Fibroblast of mammary gland (primary cell): ENCODE data around the gene CD7.

Experiments used
- DNase-seq: peaks from one replicate; pipeline ENCODE4 v3.0.0-alpha.2; 2010; ENCODE audit warnings: low read depth
- H3K4me3 ChIP-seq: 2 replicates; pipeline ENCODE4 v1.5.1; 2011; ENCODE audit warnings: low read depth, mild to moderate bottlenecking, low read length, moderate library complexity; ENCODE audit not compliant: control insufficient read depth
- TF ChIP-seq, protein P1 (sequence below): conservative IDR thresholded peaks from 2 replicates; pipeline ENCODE4 v1.5.1; 2011; ENCODE audit warnings: low read depth, low read length, inconsistent platforms; ENCODE audit not compliant: control insufficient read depth, insufficient read depth

Gene CD7

GRCh38 chr17:82299452-82299851 is 18.0 kb downstream of the CD7 start:
- DNase-seq: no peak
- H3K4me3 ChIP-seq: no peak overlapping the region
- TF ChIP-seq, protein P1, sequence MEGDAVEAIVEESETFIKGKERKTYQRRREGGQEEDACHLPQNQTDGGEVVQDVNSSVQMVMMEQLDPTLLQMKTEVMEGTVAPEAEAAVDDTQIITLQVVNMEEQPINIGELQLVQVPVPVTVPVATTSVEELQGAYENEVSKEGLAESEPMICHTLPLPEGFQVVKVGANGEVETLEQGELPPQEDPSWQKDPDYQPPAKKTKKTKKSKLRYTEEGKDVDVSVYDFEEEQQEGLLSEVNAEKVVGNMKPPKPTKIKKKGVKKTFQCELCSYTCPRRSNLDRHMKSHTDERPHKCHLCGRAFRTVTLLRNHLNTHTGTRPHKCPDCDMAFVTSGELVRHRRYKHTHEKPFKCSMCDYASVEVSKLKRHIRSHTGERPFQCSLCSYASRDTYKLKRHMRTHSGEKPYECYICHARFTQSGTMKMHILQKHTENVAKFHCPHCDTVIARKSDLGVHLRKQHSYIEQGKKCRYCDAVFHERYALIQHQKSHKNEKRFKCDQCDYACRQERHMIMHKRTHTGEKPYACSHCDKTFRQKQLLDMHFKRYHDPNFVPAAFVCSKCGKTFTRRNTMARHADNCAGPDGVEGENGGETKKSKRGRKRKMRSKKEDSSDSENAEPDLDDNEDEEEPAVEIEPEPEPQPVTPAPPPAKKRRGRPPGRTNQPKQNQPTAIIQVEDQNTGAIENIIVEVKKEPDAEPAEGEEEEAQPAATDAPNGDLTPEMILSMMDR: no peak

DNA sequence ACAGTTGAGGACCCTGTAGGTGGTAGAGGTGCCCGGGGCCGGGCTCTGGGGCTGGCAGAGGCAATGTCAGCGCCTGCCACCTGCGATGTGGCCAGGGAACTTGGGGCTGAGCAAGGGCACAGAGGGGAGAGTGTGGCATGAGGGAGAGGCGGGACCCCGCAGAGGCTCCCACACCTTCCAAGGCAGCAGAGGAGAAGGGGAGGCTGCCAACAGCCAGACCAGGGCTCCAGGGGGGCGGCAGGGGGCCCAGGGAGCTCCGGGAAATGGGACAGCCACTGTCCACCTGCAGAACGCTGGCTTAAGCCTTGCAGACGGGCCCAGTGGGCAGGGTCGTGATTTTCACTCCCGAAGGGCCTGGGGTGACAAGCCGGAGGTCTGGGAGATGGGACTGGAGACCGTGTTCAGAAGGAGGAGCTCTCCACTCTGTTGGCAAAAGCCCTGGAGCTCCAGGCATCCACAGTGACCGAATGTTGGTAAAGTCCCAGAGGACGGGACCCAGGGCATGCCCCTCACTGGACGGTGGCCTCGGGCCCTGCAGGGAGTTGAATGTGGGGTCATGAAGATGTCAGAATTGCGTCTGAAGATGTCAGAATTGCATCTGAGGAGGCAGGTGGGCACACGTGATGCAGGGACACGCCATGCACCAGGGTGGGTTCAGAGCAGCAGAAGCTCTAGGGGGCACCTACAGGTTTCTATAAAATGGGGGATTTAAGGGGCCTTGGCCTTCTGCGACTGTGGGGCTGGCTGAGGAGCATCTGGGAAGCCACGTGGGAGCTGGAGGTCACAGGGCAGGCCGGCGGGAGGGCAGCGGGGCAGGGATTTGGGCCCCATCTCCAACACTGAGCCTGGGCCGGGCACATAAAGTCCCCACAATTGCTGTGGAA is 18.6 kb downstream of the CD7 start:
- no peak overlapping the region for H3K4me3 ChIP-seq
- no peak for DNase-seq
- TF ChIP-seq, protein P1: no peak

GRCh38 chr17:82297714-82298537 is 19.5 kb downstream of the CD7 start:
- peak; percentile 99 for DNase-seq

DNA sequence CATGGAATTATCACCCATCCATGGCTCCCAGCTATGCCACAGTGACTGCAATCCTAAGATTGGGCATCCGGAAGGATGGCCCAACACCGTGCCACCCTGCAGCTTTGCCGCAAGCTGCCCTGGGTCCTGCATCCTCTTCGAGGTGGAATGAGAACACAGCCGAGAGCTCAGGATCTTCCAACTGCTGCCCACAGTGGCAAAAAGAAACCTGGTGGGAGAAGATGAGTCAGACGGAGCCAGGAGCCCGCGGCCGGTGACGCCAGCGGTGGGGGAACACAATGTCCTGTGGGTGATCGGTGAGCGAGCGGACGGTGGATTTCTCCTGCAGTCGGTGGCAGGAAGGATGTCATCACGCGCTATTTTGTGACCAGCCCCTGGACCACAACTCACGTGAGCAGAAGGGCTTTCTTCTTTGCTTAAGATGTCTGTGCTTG is 20.1 kb downstream of the CD7 start:
- H3K4me3 ChIP-seq: peak overlapping the region; percentile 46
- DNase-seq: peak; percentile 98
- TF ChIP-seq, protein P1: no peak

More at GRCh38 chr17:82297714-82298537, 19.5 kb downstream of the CD7 start:
- peak overlapping the region; percentile 46 for H3K4me3 ChIP-seq
- TF ChIP-seq, protein P1: no peak

- DNase-seq: peak; percentile 44
- peak overlapping the region; percentile 46 for H3K4me3 ChIP-seq
- TF ChIP-seq, protein P1: no peak
Observed at GRCh38 chr17:82296511-82297279, 20.7 kb downstream of the CD7 start.

DNA sequence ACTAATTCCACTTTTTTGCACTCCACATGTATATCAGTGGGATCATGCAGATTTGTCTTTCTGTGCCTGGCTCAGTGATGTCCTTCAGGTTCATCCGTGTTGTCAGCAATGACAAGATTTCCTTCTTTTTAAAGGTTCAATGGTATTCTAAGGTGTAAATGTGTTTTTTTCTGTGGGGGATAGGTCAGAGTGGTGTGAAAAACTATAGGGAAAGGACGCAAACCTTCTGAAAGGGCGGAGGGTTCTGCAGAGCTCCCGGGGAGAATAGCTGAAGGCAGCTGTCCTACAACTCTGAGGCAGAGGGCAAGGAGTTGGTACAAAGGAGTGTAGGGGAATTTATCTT is 22.0 kb downstream of the CD7 start:
- peak; percentile 39 for DNase-seq
- no peak overlapping the region for H3K4me3 ChIP-seq
- TF ChIP-seq, protein P1: no peak
